A549 (cell line): ENCODE measurements around the gene FUZ.

Source experiments
- CTCF ChIP-seq: fragments of >200 bp; sonication (Bioruptor Twin); formaldehyde crosslinking; IDR thresholded peaks from 3 replicates; pipeline ENCODE4 v1.5.1; 2016
- POLR2AphosphoS2 ChIP-seq: conservative IDR thresholded peaks from 2 replicates; pipeline ENCODE4 v1.6.1; 2012; ENCODE audit warnings: low read length, improper control_type of control experiment, inconsistent platforms
- USF2 ChIP-seq: fragments of 450-650 bp; IDR thresholded peaks from 2 replicates; pipeline ENCODE4 v1.6.1; 2014; ENCODE audit warnings: antibody characterized with exemption

- TF ChIP-seq USF2 (no peak), CTCF (no peak), POLR2AphosphoS2 (no peak)
These were observed 3.1 kb downstream of the FUZ start for GRCh38 chr19:49809941-49810389.
